ENCODE measurements around the gene GATAD1. TPM values are rescaled to one million over a fixed set of nuclear protein-coding genes. Genes with fewer than 3 reads are reported as not detected.

GATAD1 gene
- total RNA-seq, 1 experiment from 2014 or later: 19.4 TPM

- H3K27ac ChIP-seq (ENCODE audit: low read depth, low read length, poor library complexity, severe bottlenecking): no peak overlapping the region
- ChIA-PET CTCF (no interaction called here), POLR2A (ENCODE audit: low non-redundant PET) (no interaction called here)
- no TSS peak for BruUV-seq (replicated peaks)
- intact Hi-C loops (cut with micrococcal nuclease; ENCODE audit: unreplicated experiment): no loop called here
- TF ChIP-seq CTCF (conservative IDR thresholded peaks at IDR 0.05; ENCODE audit: low read depth, low read length): no peak
- TF ChIP-seq EZH2 (IDR thresholded peaks at IDR 0.05; ENCODE audit: borderline replicate concordance, low read depth, low read length, poor library complexity, severe bottlenecking): no peak
- H3K4me1 ChIP-seq (ENCODE audit: insufficient read depth, low read length, poor library complexity, severe bottlenecking): peaks cover 3% of the 10 kb centered on the region
- no peaks in the 10 kb centered on the region for H3K27me3 ChIP-seq (replicated peaks; ENCODE audit: insufficient read depth, low read depth, low read length, poor library complexity)
- no peaks in the 10 kb centered on the region for H3K9me3 ChIP-seq (ENCODE audit: low read depth, low read length, poor library complexity, severe bottlenecking)
- no peak overlapping the region for H3K4me3 ChIP-seq (ENCODE audit: low read depth, low read length, poor library complexity, severe bottlenecking)
- no peaks in the 10 kb centered on the region for H3K36me3 ChIP-seq (ENCODE audit: insufficient read depth, low read length, poor library complexity, severe bottlenecking)
- DNase-seq (ENCODE audit: low spot score): no peak
Observed at GRCh38 chr7:92425311-92425947, 21.9 kb upstream of the GATAD1 start.

DNA sequence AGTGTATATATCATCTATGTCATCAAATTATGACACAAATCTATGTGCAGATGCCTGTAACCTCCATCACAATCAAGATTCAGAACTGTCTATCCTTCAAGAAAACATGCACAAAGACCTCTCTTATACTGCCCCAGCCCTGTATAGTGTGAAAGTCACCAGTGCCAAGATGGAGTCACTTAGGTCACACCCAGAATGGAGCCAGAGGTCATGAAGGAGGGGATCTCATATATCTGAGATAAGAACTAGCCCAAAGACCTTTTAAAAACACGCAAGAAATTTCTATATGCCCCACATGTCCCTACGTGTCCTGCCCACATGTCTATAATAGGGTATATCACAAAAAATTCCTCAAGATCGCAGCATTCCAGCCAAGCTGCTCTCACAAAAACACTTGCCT, 20.1 kb upstream of the GATAD1 start:
- BruUV-seq (replicated peaks): no TSS peak
- ChIA-PET POLR2A (ENCODE audit: low non-redundant PET) (no interaction called here), CTCF (no interaction called here)
- no peak for DNase-seq (ENCODE audit: low spot score)
- TF ChIP-seq CTCF (conservative IDR thresholded peaks at IDR 0.05; ENCODE audit: low read depth, low read length) (no peak), EZH2 (IDR thresholded peaks at IDR 0.05; ENCODE audit: borderline replicate concordance, low read depth, low read length, poor library complexity, severe bottlenecking) (no peak)
- H3K27me3 ChIP-seq (replicated peaks; ENCODE audit: insufficient read depth, low read depth, low read length, poor library complexity): no peaks in the 10 kb centered on the region
- H3K4me1 ChIP-seq (ENCODE audit: insufficient read depth, low read length, poor library complexity, severe bottlenecking): peaks cover 3% of the 10 kb centered on the region
- intact Hi-C loops (cut with micrococcal nuclease; ENCODE audit: unreplicated experiment): no loop called here
- no peaks in the 10 kb centered on the region for H3K36me3 ChIP-seq (ENCODE audit: insufficient read depth, low read length, poor library complexity, severe bottlenecking)
- no peaks in the 10 kb centered on the region for H3K9me3 ChIP-seq (ENCODE audit: low read depth, low read length, poor library complexity, severe bottlenecking)
- no peak overlapping the region for H3K27ac ChIP-seq (ENCODE audit: low read depth, low read length, poor library complexity, severe bottlenecking)
- no peak overlapping the region for H3K4me3 ChIP-seq (ENCODE audit: low read depth, low read length, poor library complexity, severe bottlenecking)

DNA sequence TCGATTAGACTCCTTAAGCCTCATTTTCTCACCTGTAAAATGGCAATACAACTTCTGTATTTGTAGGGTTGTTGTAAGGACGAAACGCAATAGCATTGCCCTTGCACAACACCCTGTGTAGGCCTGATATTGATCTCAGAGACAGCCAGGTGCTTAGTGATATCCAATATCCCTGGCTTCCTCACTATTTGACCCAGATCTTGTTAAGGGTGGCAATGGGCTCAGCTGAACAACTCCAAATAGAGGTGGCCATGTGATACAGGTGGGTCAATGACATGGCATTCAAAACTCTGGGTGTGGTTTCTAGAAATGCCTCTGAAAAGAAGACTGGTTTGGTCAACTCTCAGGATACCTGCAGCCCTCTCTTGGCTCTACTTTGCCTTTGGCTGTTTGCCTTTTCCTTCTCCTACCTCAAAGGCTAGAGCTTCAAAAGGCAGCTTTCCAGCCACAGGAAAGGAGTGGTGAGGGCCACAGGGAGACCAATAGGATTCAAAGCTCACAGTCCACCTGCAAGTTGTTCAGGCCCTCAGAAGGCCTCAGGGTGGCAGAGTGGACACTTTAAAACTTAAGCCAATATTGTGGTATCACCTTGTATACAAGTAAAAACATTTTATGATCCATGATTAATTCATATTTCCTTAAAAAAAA, 14.9 kb upstream of the GATAD1 start:
- H3K27me3 ChIP-seq (replicated peaks; ENCODE audit: insufficient read depth, low read depth, low read length, poor library complexity): no peaks in the 10 kb centered on the region
- H3K27ac ChIP-seq (ENCODE audit: low read depth, low read length, poor library complexity, severe bottlenecking): no peak overlapping the region
- no peaks in the 10 kb centered on the region for H3K4me1 ChIP-seq (ENCODE audit: insufficient read depth, low read length, poor library complexity, severe bottlenecking)
- ChIA-PET CTCF (no interaction called here), POLR2A (ENCODE audit: low non-redundant PET) (no interaction called here)
- no peaks in the 10 kb centered on the region for H3K36me3 ChIP-seq (ENCODE audit: insufficient read depth, low read length, poor library complexity, severe bottlenecking)
- BruUV-seq (replicated peaks): no TSS peak
- H3K4me3 ChIP-seq (ENCODE audit: low read depth, low read length, poor library complexity, severe bottlenecking): no peak overlapping the region
- no peaks in the 10 kb centered on the region for H3K9me3 ChIP-seq (ENCODE audit: low read depth, low read length, poor library complexity, severe bottlenecking)
- DNase-seq (ENCODE audit: low spot score): no peak
- TF ChIP-seq CTCF (conservative IDR thresholded peaks at IDR 0.05; ENCODE audit: low read depth, low read length) (no peak), EZH2 (IDR thresholded peaks at IDR 0.05; ENCODE audit: borderline replicate concordance, low read depth, low read length, poor library complexity, severe bottlenecking) (no peak)
- intact Hi-C loops (cut with micrococcal nuclease; ENCODE audit: unreplicated experiment): no loop called here

All from A673 (cell line).